GM23338 (cell line): ENCODE results near the gene LEKR1. TPM values are rescaled to one million over a fixed set of nuclear protein-coding genes. Genes with fewer than 3 reads are reported as not detected.

Experiments
- ATAC-seq: fragments of 200-7000 bp; cut with Tn5 transposase; 3 replicates; pipeline ENCODE4 v1.9.1; 2020
- DNase-seq: peaks from one replicate; pipeline ENCODE4 v3.0.0-alpha.2; 2015; ENCODE audit warnings: low spot score
- H2AFZ ChIP-seq: fragments of 200-600 bp; sonication (generic); 2 replicates; pipeline ENCODE4 v1.8.0; 2016; ENCODE audit warnings: antibody characterized with exemption, mild to moderate bottlenecking, moderate library complexity
- H3F3A ChIP-seq: fragments of 200-600 bp; sonication (generic); replicated peaks from 2 replicates; pipeline ENCODE4 v1.8.0; 2017; ENCODE audit warnings: antibody characterized with exemption, mixed run types, low read depth
- H3K27ac ChIP-seq: fragments of 200-600 bp; sonication (generic); 2 replicates; pipeline ENCODE4 v1.6.1; 2016; ENCODE audit warnings: low read depth
- H3K27me3 ChIP-seq: fragments of 200-600 bp; sonication (generic); 2 replicates; pipeline ENCODE4 v1.8.0; 2016; ENCODE audit warnings: mild to moderate bottlenecking, mixed run types, moderate library complexity; ENCODE audit not compliant: insufficient read depth
- H3K36me3 ChIP-seq: fragments of 200-600 bp; sonication (generic); 2 replicates; pipeline ENCODE4 v1.8.0; 2016; ENCODE audit warnings: mild to moderate bottlenecking; ENCODE audit not compliant: insufficient read depth
- H3K4me1 ChIP-seq: fragments of 200-600 bp; sonication (generic); 2 replicates; pipeline ENCODE4 v1.8.0; 2016; ENCODE audit warnings: mild to moderate bottlenecking, moderate library complexity; ENCODE audit not compliant: insufficient read depth
- H3K4me2 ChIP-seq: fragments of 200-600 bp; sonication (generic); 2 replicates; pipeline ENCODE4 v1.7.1; 2017; ENCODE audit warnings: mixed run types
- H3K4me3 ChIP-seq: fragments of 200-600 bp; sonication (generic); 2 replicates; pipeline ENCODE4 v1.6.1; 2016; ENCODE audit warnings: mixed run types
- H3K79me2 ChIP-seq: fragments of 200-600 bp; sonication (generic); replicated peaks from 2 replicates; pipeline ENCODE4 v1.8.0; 2017; ENCODE audit warnings: mild to moderate bottlenecking; ENCODE audit not compliant: insufficient read depth
- H3K9me2 ChIP-seq: fragments of 200-600 bp; sonication (generic); 2 replicates; pipeline ENCODE4 v1.8.0; 2017; ENCODE audit not compliant: insufficient read depth
- H4K20me1 ChIP-seq: fragments of 200-600 bp; sonication (generic); replicated peaks from 2 replicates; pipeline ENCODE4 v1.8.0; 2017; ENCODE audit warnings: mild to moderate bottlenecking; ENCODE audit not compliant: insufficient read depth
- H3K27ac Mint-ChIP-seq: 2 replicates; pipeline ENCODE4 v1.8.0; 2020; ENCODE audit warnings: inconsistent platforms, mild to moderate bottlenecking, moderate library complexity, mixed read lengths
- H3K27me3 Mint-ChIP-seq: 3 replicates; pipeline ENCODE4 v1.8.0; 2022; ENCODE audit warnings: low read depth, mild to moderate bottlenecking, moderate library complexity, mixed read lengths, inconsistent platforms; ENCODE audit not compliant: insufficient read depth, poor library complexity
- H3K36me3 Mint-ChIP-seq: 3 replicates; pipeline ENCODE4 v1.8.0; 2021; ENCODE audit warnings: low read depth, mild to moderate bottlenecking, inconsistent platforms, moderate library complexity, mixed read lengths
- H3K4me1 Mint-ChIP-seq: 3 replicates; pipeline ENCODE4 v1.8.0; 2020; ENCODE audit warnings: mild to moderate bottlenecking, inconsistent platforms, mixed read lengths
- H3K4me3 Mint-ChIP-seq: 3 replicates; pipeline ENCODE4 v1.8.0; 2021; ENCODE audit warnings: moderate library complexity, mild to moderate bottlenecking, inconsistent platforms, mixed read lengths
- H3K9me3 Mint-ChIP-seq: 3 replicates; pipeline ENCODE4 v1.8.0; 2020; ENCODE audit warnings: moderate library complexity, mild to moderate bottlenecking, inconsistent platforms, mixed read lengths
- CREB1 ChIP-seq: fragments of 250-450 bp; sonication (Bioruptor Pico); IDR thresholded peaks from 2 replicates; pipeline ENCODE4 v1.5.0; 2020; ENCODE audit warnings: low read depth, mild to moderate bottlenecking, moderate library complexity
- CTCF ChIP-seq, 2 experiments: fragments of 200-600 bp in 1 of 2; sonication (generic) in 1 of 2; conservative IDR thresholded peaks; 2 replicates each; pipeline versions ENCODE4 v1.5.1 to v1.6.1; 2016 to 2017; ENCODE audit warnings: antibody characterized with exemption in 2 of 2, low read depth in 2 of 2, mild to moderate bottlenecking in 2 of 2, moderate library complexity in 1 of 2
- ETS1 ChIP-seq: IDR thresholded peaks from 2 replicates; pipeline ENCODE4 v1.6.1; 2016; ENCODE audit warnings: antibody characterized with exemption
- EZH2 ChIP-seq: fragments of 200-600 bp; sonication (generic); IDR thresholded peaks from one replicate; pipeline ENCODE4 v1.8.0; 2017; ENCODE audit warnings: antibody characterized with exemption, mild to moderate bottlenecking, low read depth; ENCODE audit not compliant: unreplicated experiment
- EZH2phosphoT487 ChIP-seq: fragments of 200-600 bp; sonication (generic); IDR thresholded peaks from one replicate; pipeline ENCODE4 v1.8.1; 2018; ENCODE audit warnings: antibody characterized with exemption; ENCODE audit not compliant: unreplicated experiment
- JUNB ChIP-seq: IDR thresholded peaks from one replicate; pipeline ENCODE4 v1.6.1; 2016; ENCODE audit warnings: antibody characterized with exemption; ENCODE audit not compliant: unreplicated experiment
- NANOG ChIP-seq: IDR thresholded peaks from 2 replicates; pipeline ENCODE4 v1.6.1; 2016; ENCODE audit warnings: antibody characterized with exemption, borderline replicate concordance
- POLR2AphosphoS5 ChIP-seq: IDR thresholded peaks from 2 replicates; pipeline ENCODE4 v1.6.1; 2016; ENCODE audit warnings: antibody characterized with exemption, low read depth
- REST ChIP-seq: IDR thresholded peaks from one replicate; pipeline ENCODE4 v1.6.1; 2018; ENCODE audit warnings: antibody characterized with exemption; ENCODE audit not compliant: unreplicated experiment
- STAT1 ChIP-seq: IDR thresholded peaks from one replicate; pipeline ENCODE4 v1.6.1; 2016; ENCODE audit warnings: antibody characterized with exemption; ENCODE audit not compliant: unreplicated experiment
- ZNF114 ChIP-seq: fragments of 250-450 bp; sonication (Bioruptor Pico); IDR thresholded peaks from 2 replicates; pipeline ENCODE4 v1.5.0; 2020; ENCODE audit warnings: mild to moderate bottlenecking, moderate library complexity
- ZNF331 ChIP-seq: fragments of 250-450 bp; sonication (Bioruptor Pico); IDR thresholded peaks from 2 replicates; pipeline ENCODE4 v1.5.0; 2020; ENCODE audit warnings: low read depth, mild to moderate bottlenecking, moderate library complexity
- polyA plus RNA-seq: library from polyadenylated mRNA; unstranded; fragments of >200 nt; fragmentation: Nextera tagmentation; extraction: Ambion mirVana; gene quantifications from 2 replicates; pipeline ENCODE4 v1.2.1, GENCODE V29; 2016
- total RNA-seq: library from RNA; depleted of rRNA; stranded (reverse); fragments of >200 nt; shearing (Covaris generic); gene quantifications from 2 replicates; pipeline ENCODE4 v1.2.3, GENCODE V29; 2014

The LEKR1 gene
- total and polyA plus RNA-seq, 2 experiments from 2014 or later = not detected

- H3K27ac Mint-ChIP-seq = no peak overlapping the region
- no peak for DNase-seq
Measured at GRCh38 chr3:156885761-156886160, 59.6 kb downstream of the LEKR1 start.

GRCh38 chr3:156888176-156888575 is 62.0 kb downstream of the LEKR1 start:
- H3K27ac ChIP-seq = no peak overlapping the region
- no peaks in the 10 kb centered on the region for H4K20me1 ChIP-seq
- H3K4me1 ChIP-seq = no peaks in the 10 kb centered on the region
- TF ChIP-seq ZNF114 (CRISPR knock-in tag) (no peak), CTCF (conservative IDR thresholded peaks at IDR 0.05; ENCODE audit: low read depth in 2 of 2) (no peak), NANOG (no peak), STAT1 (no peak), ETS1 (no peak), JUNB (no peak), EZH2phosphoT487 (no peak), REST (no peak), ZNF331 (CRISPR knock-in tag) (no peak), POLR2AphosphoS5 (no peak), EZH2 (no peak), CREB1 (CRISPR knock-in tag) (no peak)

More at GRCh38 chr3:156885761-156886160, 59.6 kb downstream of the LEKR1 start:
- ATAC-seq = no peak
- Mint-ChIP-seq H3K27me3 (no peaks in the 10 kb centered on the region), H3K36me3 (peaks cover 8% of the 10 kb centered on the region; the same call in 2 of the 3 replicates), H3K4me1 (no peaks in the 10 kb centered on the region), H3K9me3 (peaks cover 25% of the 10 kb centered on the region), H3K4me3 (no peak overlapping the region)
- no peak overlapping the region for H3K4me3 ChIP-seq
- TF ChIP-seq CTCF (conservative IDR thresholded peaks at IDR 0.05; ENCODE audit: low read depth in 2 of 2) = no peak
- no peak for TF ChIP-seq JUNB
- no peaks in the 10 kb centered on the region for H3K27me3 ChIP-seq
- no peaks in the 10 kb centered on the region for H3F3A ChIP-seq
- H3K27ac ChIP-seq = no peak overlapping the region
- H2AFZ ChIP-seq = no peak overlapping the region
- no peaks in the 10 kb centered on the region for H3K4me1 ChIP-seq
- peaks cover 5% of the 10 kb centered on the region; the same call in 1 of the 2 replicates for H3K9me2 ChIP-seq
- H3K4me2 ChIP-seq = no peak overlapping the region
- no peaks in the 10 kb centered on the region for H3K36me3 ChIP-seq
- no peaks in the 10 kb centered on the region for H4K20me1 ChIP-seq
- no peaks in the 10 kb centered on the region for H3K79me2 ChIP-seq

More at GRCh38 chr3:156888176-156888575, 62.0 kb downstream of the LEKR1 start:
- H3F3A ChIP-seq = no peaks in the 10 kb centered on the region
- no peak overlapping the region for H2AFZ ChIP-seq
- H3K79me2 ChIP-seq = no peaks in the 10 kb centered on the region
- no peaks in the 10 kb centered on the region for H3K4me1 Mint-ChIP-seq
- no peaks in the 10 kb centered on the region for H3K27me3 Mint-ChIP-seq
- H3K4me3 ChIP-seq = no peak overlapping the region
- DNase-seq = no peak
- H3K9me2 ChIP-seq = peaks cover 5% of the 10 kb centered on the region; the same call in 1 of the 2 replicates
- no peak overlapping the region for H3K4me3 Mint-ChIP-seq
- H3K27me3 ChIP-seq = no peaks in the 10 kb centered on the region
- no peak for ATAC-seq
- no peak overlapping the region for H3K27ac Mint-ChIP-seq
- no peak overlapping the region for H3K4me2 ChIP-seq
- peaks cover 8% of the 10 kb centered on the region; the same call in 2 of the 3 replicates for H3K36me3 Mint-ChIP-seq
- H3K36me3 ChIP-seq = no peaks in the 10 kb centered on the region
- H3K9me3 Mint-ChIP-seq = peaks cover 19% of the 10 kb centered on the region
